GM12878 (cell line): ENCODE data around the gene SAP130.

Experiments used
- CTCF ChIP-seq, 3 experiments: IDR thresholded peaks in 2 of 3; conservative IDR thresholded peaks in 1 of 3; 2 replicates each; pipeline ENCODE4 v1.5.1; 2011; ENCODE audit warnings: low read depth in 3 of 3, low read length in 3 of 3, mild to moderate bottlenecking in 3 of 3, control low read depth in 2 of 3, moderate library complexity in 2 of 3, inconsistent platforms in 1 of 3, mixed read lengths in 1 of 3; ENCODE audit not compliant: control insufficient read depth in 2 of 3, insufficient read depth in 1 of 3; ENCODE audit errors: extremely low read depth in 1 of 3
- EGR1 ChIP-seq, 2 experiments: IDR thresholded peaks; 1 replicate in 1 of 2; 2 replicates in 1 of 2; pipeline ENCODE4 v1.6.1; 2011 to 2012; ENCODE audit warnings: low read depth in 2 of 2, low read length in 2 of 2, borderline replicate concordance in 1 of 2, mild to moderate bottlenecking in 1 of 2, moderate library complexity in 1 of 2
- FOXM1 ChIP-seq: IDR thresholded peaks from 2 replicates; pipeline ENCODE4 v1.6.1; 2012; ENCODE audit warnings: low read depth, mild to moderate bottlenecking, inconsistent platforms, low read length, moderate library complexity
- JUNB ChIP-seq: IDR thresholded peaks from 2 replicates; pipeline ENCODE4 v1.6.1; 2016; ENCODE audit warnings: antibody characterized with exemption, mild to moderate bottlenecking
- MAX ChIP-seq: IDR thresholded peaks from 2 replicates; pipeline ENCODE4 v1.6.1; 2012; ENCODE audit warnings: low read depth, low read length, improper control_type of control experiment
- POLR2A ChIP-seq: IDR thresholded peaks from 2 replicates; pipeline ENCODE4 v1.6.1; 2011; ENCODE audit warnings: low read depth, mild to moderate bottlenecking, low read length
- RELA ChIP-seq: fragments of 450-650 bp; IDR thresholded peaks from 2 replicates; pipeline ENCODE4 v1.8.0; 2014; ENCODE audit warnings: borderline replicate concordance; ENCODE audit not compliant: partially characterized antibody
- SP1 ChIP-seq: IDR thresholded peaks from one replicate; pipeline ENCODE4 v1.6.1; 2011; ENCODE audit warnings: low read depth, low read length
- SRF ChIP-seq, 2 experiments: IDR thresholded peaks; 2 replicates each; pipeline ENCODE4 v1.6.1; 2011; ENCODE audit warnings: low read depth in 2 of 2, low read length in 2 of 2, mild to moderate bottlenecking in 1 of 2, moderate library complexity in 1 of 2

- TF ChIP-seq SP1 (no peak), SRF (IDR thresholded peaks at IDR 0.05; ENCODE audit: low read depth in 2 of 2, low read length in 2 of 2) (no peak), CTCF (IDR thresholded peaks at IDR 0.05 in 2 of 3, conservative IDR thresholded peaks at IDR 0.05 in 1 of 3; ENCODE audit: control insufficient read depth in 2 of 3, extremely low read depth in 1 of 3, insufficient read depth in 1 of 3, low read depth in 3 of 3, low read length in 3 of 3) (no peak), POLR2A (no peak), FOXM1 (no peak), JUNB (no peak), EGR1 (IDR thresholded peaks at IDR 0.05; ENCODE audit: borderline replicate concordance in 1 of 2, low read depth in 2 of 2, low read length in 2 of 2) (no peak), MAX (no peak), RELA (no peak)
Observed at GRCh38 chr2:128073278-128073677, 45.4 kb upstream of the SAP130 start.
